Natural killer cell (primary cell): ENCODE results near the gene SP7. TPM values are rescaled to one million over a fixed set of nuclear protein-coding genes. Genes with fewer than 3 reads are reported as not detected.

ENCODE experiments used
- ATAC-seq, 3 donors: fragments of 150-1000 bp in 2 of 3; fragments of 200-7000 bp in 1 of 3; cut with Tn5 transposase; 1 replicate in 1 of 3; 2 replicates in 2 of 3; pipeline ENCODE4 v1.10.0; 2021; ENCODE audit warnings: mild to moderate bottlenecking in 2 of 3, moderate library complexity in 2 of 3
- DNase-seq, 2 donors: peaks; one replicate each; pipeline versions ENCODE4 v3.0.0 to v3.0.0-alpha.2; 2013 to 2021; ENCODE audit warnings: mixed read lengths in 1 of 2
- H3K27ac ChIP-seq: one replicate; pipeline ENCODE4 v1.5.1; 2013; ENCODE audit warnings: mild to moderate bottlenecking, low read length
- H3K27me3 ChIP-seq: one replicate; pipeline ENCODE4 v1.6.1; 2013; ENCODE audit warnings: low read length; ENCODE audit not compliant: control insufficient read depth, insufficient read depth
- H3K36me3 ChIP-seq: one replicate; pipeline ENCODE4 v1.6.1; 2013; ENCODE audit warnings: low read length; ENCODE audit not compliant: control insufficient read depth, insufficient read depth
- H3K4me1 ChIP-seq: one replicate; pipeline ENCODE4 v1.6.1; 2013; ENCODE audit warnings: low read length; ENCODE audit not compliant: control insufficient read depth, insufficient read depth
- H3K4me3 ChIP-seq: one replicate; pipeline ENCODE4 v1.5.1; 2013; ENCODE audit warnings: low read length
- H3K9me3 ChIP-seq: one replicate; pipeline ENCODE4 v1.6.1; 2013; ENCODE audit warnings: low read length; ENCODE audit not compliant: control insufficient read depth, insufficient read depth
- H3K27ac Mint-ChIP-seq, 2 donors: one replicate each; pipeline ENCODE4 v1.8.0; 2022; ENCODE audit warnings: mild to moderate bottlenecking in 2 of 2, mixed read lengths in 2 of 2, moderate library complexity in 1 of 2
- H3K27me3 Mint-ChIP-seq, 2 donors: one replicate each; pipeline ENCODE4 v1.8.0; 2022; ENCODE audit warnings: low read depth in 2 of 2, mixed read lengths in 2 of 2
- H3K36me3 Mint-ChIP-seq: one replicate; pipeline ENCODE4 v1.8.0; 2022; ENCODE audit warnings: mixed read lengths
- H3K4me1 Mint-ChIP-seq, 2 donors: one replicate each; pipeline ENCODE4 v1.8.0; 2022; ENCODE audit warnings: mixed read lengths in 2 of 2
- H3K4me3 Mint-ChIP-seq: one replicate; pipeline ENCODE4 v1.8.0; 2022; ENCODE audit warnings: mild to moderate bottlenecking, moderate library complexity, mixed read lengths
- H3K9me3 Mint-ChIP-seq, 2 donors: one replicate each; pipeline ENCODE4 v1.8.0; 2022; ENCODE audit warnings: mixed read lengths in 2 of 2
- CTCF ChIP-seq: fragments of 200-600 bp; IDR thresholded peaks from one replicate; pipeline ENCODE4 v1.8.0; 2022; ENCODE audit warnings: antibody characterized with exemption
- WGBS: methylation state at CpG from one replicate; pipeline ENCODE4 v1.1.7; 2013; ENCODE audit warnings: missing lambda C conversion rate; ENCODE audit not compliant: insufficient coverage; 5-methylcytosine and 5-hydroxymethylcytosine counted together
- intact Hi-C: fragments of 100-400 bp; cut with micrococcal nuclease; formaldehyde crosslinking; loops from one replicate; pipeline ENCODE4 v1.14.2; 2022
- total RNA-seq, 4 donors: library from RNA; stranded (reverse); fragments of 120-200 nt in 1 of 4; gene quantifications; one replicate each; pipeline versions ENCODE4 v1.2.3 to v1.2.4, GENCODE V29; 2013 to 2022

SP7 gene
- total RNA-seq, 3 donors from 2014 or later (not counting 1 experiment from before 2014, with no cell fraction given), result 0.07 TPM; not detected in 2

GRCh38 chr12:53340398-53340797 is 4.2 kb upstream of the SP7 start:
- no peak overlapping the region for H3K27ac Mint-ChIP-seq
- DNase-seq (no peak), ATAC-seq (no peak)
- TF ChIP-seq CTCF, result no peak
- intact Hi-C loops, result loop anchor here (10.0 kb wide), 1 partner anchor 276 kb away; no protein-coding TSS in a partner anchor
- H3K4me1 ChIP-seq, result peaks cover 22% of the 10 kb centered on the region
- peaks cover 10% of the 10 kb centered on the region for H3K27me3 ChIP-seq
- no peaks in the 10 kb centered on the region for H3K36me3 ChIP-seq
- H3K36me3 Mint-ChIP-seq, result no peaks in the 10 kb centered on the region
- H3K4me1 Mint-ChIP-seq, result peaks cover 22 to 36% of the 10 kb centered on the region in 2 donors
- H3K9me3 Mint-ChIP-seq, result no peaks in the 10 kb centered on the region
- H3K4me3 Mint-ChIP-seq, result no peak overlapping the region
- H3K27me3 Mint-ChIP-seq, result peaks cover 13 to 23% of the 10 kb centered on the region in 2 donors
- no peak overlapping the region for H3K27ac ChIP-seq
- H3K9me3 ChIP-seq, result no peaks in the 10 kb centered on the region
- H3K4me3 ChIP-seq, result no peak overlapping the region
- WGBS, result 70% methylated on average over 9 of the region's 9 CpGs

- peaks cover 11% of the 10 kb centered on the region for H3K27me3 ChIP-seq
- H3K36me3 ChIP-seq, result no peaks in the 10 kb centered on the region
- 73% methylated on average over 3 of the region's 6 CpGs for WGBS
- Mint-ChIP-seq H3K4me3 (no peak overlapping the region), H3K27me3 (peaks cover 13 to 28% of the 10 kb centered on the region in 2 donors), H3K9me3 (no peaks in the 10 kb centered on the region), H3K4me1 (peaks cover 16 to 24% of the 10 kb centered on the region in 2 donors), H3K36me3 (no peaks in the 10 kb centered on the region), H3K27ac (no peak overlapping the region)
- no peak for ATAC-seq
- H3K4me3 ChIP-seq, result no peak overlapping the region
- no peak overlapping the region for H3K27ac ChIP-seq
- intact Hi-C loops, result no loop called here
- peaks cover 11% of the 10 kb centered on the region for H3K4me1 ChIP-seq
- no peaks in the 10 kb centered on the region for H3K9me3 ChIP-seq
- TF ChIP-seq CTCF, result no peak
- no peak for DNase-seq
Observed at GRCh38 chr12:53338916-53339315, 2.8 kb upstream of the SP7 start.

GRCh38 chr12:53338017-53338416 is 1.9 kb upstream of the SP7 start:
- peaks cover 11 to 18% of the 10 kb centered on the region in 2 donors for H3K4me1 Mint-ChIP-seq
- WGBS, result 7% methylated on average over 11 of the region's 11 CpGs
- Histone ChIP-seq H3K9me3 (no peaks in the 10 kb centered on the region), H3K27ac (no peak overlapping the region), H3K36me3 (no peaks in the 10 kb centered on the region), H3K4me3 (no peak overlapping the region), H3K4me1 (peaks cover 11% of the 10 kb centered on the region), H3K27me3 (peaks cover 11% of the 10 kb centered on the region)
- no peaks in the 10 kb centered on the region for H3K9me3 Mint-ChIP-seq
- no peak for DNase-seq
- ATAC-seq, result peak in 2 of 3 donors; percentile 80 to 85
- H3K27ac Mint-ChIP-seq, result peak overlapping the region in 1 of 2 donors; percentile 39
- no peak overlapping the region for H3K4me3 Mint-ChIP-seq
- H3K27me3 Mint-ChIP-seq, result peaks cover 13 to 33% of the 10 kb centered on the region in 2 donors
- no peak for TF ChIP-seq CTCF
- intact Hi-C loops, result no loop called here
- no peaks in the 10 kb centered on the region for H3K36me3 Mint-ChIP-seq

- H3K36me3 ChIP-seq, result no peaks in the 10 kb centered on the region
- peaks cover 14% of the 10 kb centered on the region for H3K4me1 ChIP-seq
- Mint-ChIP-seq H3K4me1 (peaks cover 16 to 21% of the 10 kb centered on the region in 2 donors), H3K36me3 (no peaks in the 10 kb centered on the region), H3K27me3 (peaks cover 24 to 35% of the 10 kb centered on the region in 2 donors), H3K27ac (no peak overlapping the region), H3K4me3 (no peak overlapping the region), H3K9me3 (no peaks in the 10 kb centered on the region)
- no peak overlapping the region for H3K27ac ChIP-seq
- WGBS, result 91% methylated on average over 8 of the region's 8 CpGs
- no peak overlapping the region for H3K4me3 ChIP-seq
- no peak for ATAC-seq
- intact Hi-C loops, result no loop called here
- DNase-seq, result no peak
- H3K27me3 ChIP-seq, result peaks cover 11% of the 10 kb centered on the region
- no peak for TF ChIP-seq CTCF
- no peaks in the 10 kb centered on the region for H3K9me3 ChIP-seq
Observed at GRCh38 chr12:53334822-53335221, 1.3 kb downstream of the SP7 start.
